OCI-LY3 (cell line): ENCODE results near the gene TFEB.
A peak's percentile ranks its signal among the peaks of the same experiment; 100 is the strongest.

Experiments
- H2AFZ ChIP-seq: fragments of 200-600, 300-600 bp; shearing (Covaris generic); 2 replicates; pipeline ENCODE4 v1.6.0; 2014; ENCODE audit warnings: antibody characterized with exemption, low read depth, low read length
- H3K27ac ChIP-seq: fragments of 200-600, 300-600 bp; sonication (generic); 2 replicates; pipeline ENCODE4 v1.5.1; 2014; ENCODE audit warnings: mild to moderate bottlenecking, low read length, moderate library complexity, mixed read lengths
- H3K27me3 ChIP-seq: fragments of 200-600, 300-600 bp; sonication (generic); 2 replicates; pipeline ENCODE4 v1.6.1; 2014; ENCODE audit warnings: low read depth, low read length, mixed read lengths
- H3K36me3 ChIP-seq: fragments of 200-600, 300-600 bp; sonication (generic); replicated peaks from 2 replicates; pipeline ENCODE3; 2014; ENCODE audit warnings: low read depth, low read length, mixed read lengths
- H3K4me1 ChIP-seq: fragments of 300-600, 200-600 bp; sonication (generic); 2 replicates; pipeline ENCODE4 v1.6.1; 2014; ENCODE audit warnings: low read length, mixed read lengths
- H3K4me2 ChIP-seq: fragments of 200-600, 300-600 bp; sonication (generic); 2 replicates; pipeline ENCODE4 v1.6.1; 2014; ENCODE audit warnings: low read length, mixed read lengths
- H3K4me3 ChIP-seq: fragments of 300-600, 200-600 bp; sonication (generic); 2 replicates; pipeline ENCODE4 v1.5.1; 2014; ENCODE audit warnings: antibody characterized with exemption, mild to moderate bottlenecking, low read length, moderate library complexity
- H3K79me2 ChIP-seq: fragments of 300-600, 200-600 bp; shearing (Covaris generic); 2 replicates; pipeline ENCODE4 v1.6.1; 2014; ENCODE audit warnings: mild to moderate bottlenecking, low read length, mixed read lengths
- H3K9ac ChIP-seq: fragments of 300-600, 200-600 bp; shearing (Covaris generic); 2 replicates; pipeline ENCODE4 v1.6.0; 2014; ENCODE audit warnings: mild to moderate bottlenecking, low read length, moderate library complexity
- H3K9me3 ChIP-seq: fragments of 200-600, 300-600 bp; shearing (Covaris generic); 2 replicates; pipeline ENCODE4 v1.6.1; 2014; ENCODE audit warnings: low read length, mixed read lengths; ENCODE audit not compliant: insufficient read depth
- H4K20me1 ChIP-seq: fragments of 200-600, 300-600 bp; sonication (generic); 2 replicates; pipeline ENCODE4 v1.6.1; 2016; ENCODE audit warnings: low read length, mixed read lengths; ENCODE audit not compliant: insufficient read depth
- EZH2phosphoT487 ChIP-seq: fragments of 200-600 bp; shearing (Covaris generic); IDR thresholded peaks from 2 replicates; pipeline ENCODE4 v1.6.1; 2018; ENCODE audit warnings: antibody characterized with exemption, mixed run types, low read depth
- TF ChIP-seq, protein P1 (sequence below): fragments of 200-600, 300-600 bp; sonication (generic); IDR thresholded peaks from 2 replicates; pipeline ENCODE4 v1.5.1; 2014; ENCODE audit warnings: antibody characterized with exemption, low read length, low read depth

TFEB gene

DNA sequence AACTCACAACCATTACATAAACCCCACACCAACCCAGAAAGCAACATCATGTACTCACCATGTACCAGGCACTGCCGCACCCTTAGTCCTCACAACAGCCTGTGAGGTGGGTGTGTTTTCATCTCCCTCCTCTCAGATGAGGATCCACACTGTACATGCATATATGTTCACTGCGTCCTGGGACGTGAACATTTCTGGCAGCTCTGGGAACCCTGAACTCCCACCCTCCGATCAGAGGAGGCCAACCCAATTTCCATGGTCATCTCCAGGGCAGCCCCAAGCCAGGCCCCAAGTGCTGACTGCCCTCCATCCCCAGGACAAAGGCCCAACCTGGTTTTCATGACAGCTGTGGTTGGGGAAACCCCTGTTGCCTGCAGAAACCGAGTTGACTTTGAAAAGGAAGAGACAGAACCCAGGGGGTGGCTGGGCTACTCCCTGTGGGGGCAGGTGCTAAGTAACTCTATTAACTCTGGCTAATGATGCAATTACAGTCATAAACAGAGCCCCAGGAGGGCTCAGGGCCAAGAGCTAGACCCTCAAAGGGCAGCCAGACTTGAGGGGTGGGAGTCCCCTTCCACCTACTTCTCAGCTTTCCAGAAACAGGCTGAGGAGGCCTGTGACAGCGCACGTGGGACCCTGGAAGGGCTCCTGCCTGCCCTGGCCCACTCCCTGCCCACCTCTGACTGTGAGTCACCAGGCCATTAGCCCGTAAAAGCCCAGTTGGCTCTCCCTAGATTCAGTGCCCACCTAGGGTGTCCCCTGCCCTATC is 2.6 kb downstream of the TFEB start:
- peaks cover 37% of the 10 kb centered on the region for H4K20me1 ChIP-seq
- H2AFZ ChIP-seq = no peak overlapping the region
- H3K4me2 ChIP-seq = peak overlapping the region; percentile 97
- H3K27ac ChIP-seq = peak overlapping the region; percentile 96
- H3K4me1 ChIP-seq = peaks cover 45% of the 10 kb centered on the region
- H3K79me2 ChIP-seq = peaks cover 61% of the 10 kb centered on the region
- no peaks in the 10 kb centered on the region for H3K27me3 ChIP-seq
- H3K4me3 ChIP-seq = peak overlapping the region; percentile 86
- TF ChIP-seq, protein P1, sequence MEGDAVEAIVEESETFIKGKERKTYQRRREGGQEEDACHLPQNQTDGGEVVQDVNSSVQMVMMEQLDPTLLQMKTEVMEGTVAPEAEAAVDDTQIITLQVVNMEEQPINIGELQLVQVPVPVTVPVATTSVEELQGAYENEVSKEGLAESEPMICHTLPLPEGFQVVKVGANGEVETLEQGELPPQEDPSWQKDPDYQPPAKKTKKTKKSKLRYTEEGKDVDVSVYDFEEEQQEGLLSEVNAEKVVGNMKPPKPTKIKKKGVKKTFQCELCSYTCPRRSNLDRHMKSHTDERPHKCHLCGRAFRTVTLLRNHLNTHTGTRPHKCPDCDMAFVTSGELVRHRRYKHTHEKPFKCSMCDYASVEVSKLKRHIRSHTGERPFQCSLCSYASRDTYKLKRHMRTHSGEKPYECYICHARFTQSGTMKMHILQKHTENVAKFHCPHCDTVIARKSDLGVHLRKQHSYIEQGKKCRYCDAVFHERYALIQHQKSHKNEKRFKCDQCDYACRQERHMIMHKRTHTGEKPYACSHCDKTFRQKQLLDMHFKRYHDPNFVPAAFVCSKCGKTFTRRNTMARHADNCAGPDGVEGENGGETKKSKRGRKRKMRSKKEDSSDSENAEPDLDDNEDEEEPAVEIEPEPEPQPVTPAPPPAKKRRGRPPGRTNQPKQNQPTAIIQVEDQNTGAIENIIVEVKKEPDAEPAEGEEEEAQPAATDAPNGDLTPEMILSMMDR = no peak
- TF ChIP-seq EZH2phosphoT487 = no peak
- no peaks in the 10 kb centered on the region for H3K9me3 ChIP-seq
- peak overlapping the region; percentile 99 for H3K9ac ChIP-seq
- peaks cover 42% of the 10 kb centered on the region for H3K36me3 ChIP-seq

- Histone ChIP-seq H3K27ac (peak overlapping the region; percentile 96), H3K4me1 (peaks cover 45% of the 10 kb centered on the region), H3K4me2 (peak overlapping the region; percentile 97), H3K27me3 (no peaks in the 10 kb centered on the region), H4K20me1 (peaks cover 43% of the 10 kb centered on the region), H2AFZ (no peak overlapping the region), H3K4me3 (peak overlapping the region; percentile 86), H3K9me3 (no peaks in the 10 kb centered on the region), H3K79me2 (peaks cover 68% of the 10 kb centered on the region), H3K9ac (peak overlapping the region; percentile 99), H3K36me3 (peaks cover 44% of the 10 kb centered on the region)
- TF ChIP-seq, protein P1 = no peak
- no peak for TF ChIP-seq EZH2phosphoT487
These were observed 3.3 kb downstream of the TFEB start for GRCh38 chr6:41732149-41732548.

DNA sequence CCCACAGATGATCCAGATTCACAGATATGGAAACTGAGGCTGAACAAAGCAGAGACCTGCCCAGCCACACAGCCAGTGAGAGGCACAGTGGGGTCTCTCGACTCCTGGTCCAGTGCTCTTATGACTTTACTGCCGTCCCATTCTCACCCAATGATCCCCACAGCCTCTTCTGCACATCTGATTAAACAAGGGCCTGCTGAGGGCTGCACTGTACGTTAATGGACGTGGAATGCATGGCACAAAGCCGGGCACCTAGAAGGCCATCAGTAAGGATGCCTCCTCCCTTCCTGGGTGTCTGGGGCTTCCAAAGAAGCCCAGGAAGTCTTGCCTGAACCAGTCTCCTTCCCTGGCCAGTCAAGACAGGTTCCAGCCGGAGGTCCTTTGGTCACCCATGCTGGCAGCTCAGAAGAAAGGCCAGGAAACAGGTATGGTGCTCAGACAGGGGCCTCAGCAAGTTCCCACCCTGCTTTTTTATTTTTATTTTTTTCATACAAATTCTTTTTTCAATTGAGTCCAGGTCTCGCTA is 3.8 kb downstream of the TFEB start:
- H3K9ac ChIP-seq = peak overlapping the region; percentile 99
- peak overlapping the region; percentile 96 for H3K27ac ChIP-seq
- peaks cover 47% of the 10 kb centered on the region for H3K36me3 ChIP-seq
- peaks cover 48% of the 10 kb centered on the region for H4K20me1 ChIP-seq
- no peak overlapping the region for H2AFZ ChIP-seq
- peaks cover 73% of the 10 kb centered on the region for H3K79me2 ChIP-seq
- peak overlapping the region; percentile 97 for H3K4me2 ChIP-seq
- no peaks in the 10 kb centered on the region for H3K9me3 ChIP-seq
- TF ChIP-seq EZH2phosphoT487 = no peak
- TF ChIP-seq, protein P1 = no peak
- H3K27me3 ChIP-seq = no peaks in the 10 kb centered on the region
- H3K4me1 ChIP-seq = peaks cover 45% of the 10 kb centered on the region
- peak overlapping the region; percentile 86 for H3K4me3 ChIP-seq

- Histone ChIP-seq H3K9ac (peak overlapping the region; percentile 99), H3K4me3 (peak overlapping the region; percentile 86), H2AFZ (no peak overlapping the region)
These were observed 4.6 kb downstream of the TFEB start for GRCh38 chr6:41730531-41731436.

More at GRCh38 chr6:41730531-41731436, 4.6 kb downstream of the TFEB start:
- Histone ChIP-seq H3K27me3 (no peaks in the 10 kb centered on the region), H3K79me2 (peaks cover 81% of the 10 kb centered on the region), H3K4me1 (peaks cover 44% of the 10 kb centered on the region), H3K9me3 (no peaks in the 10 kb centered on the region), H3K36me3 (peaks cover 47% of the 10 kb centered on the region), H3K4me2 (peak overlapping the region; percentile 97), H3K27ac (peak overlapping the region; percentile 96), H4K20me1 (peaks cover 56% of the 10 kb centered on the region)
- TF ChIP-seq, protein P1 = no peak
- TF ChIP-seq EZH2phosphoT487 = no peak
